Stimulated activated naive B cell treated with anti-CD40 and anti-IgM and Interleukin-4, amounts not matched to agents 10 μg/mL and 1 μg/mL and 100 μg/mL, for 72 hours (primary cell): ENCODE measurements around the gene MGMT.

Source experiments
- ATAC-seq, 2 donors: fragments of 150-1000 bp; cut with Tn5 transposase; replicated peaks; 2 replicates each; pipeline ENCODE4 v1.10.0; 2021; ENCODE audit warnings: moderate library complexity in 1 of 2
- DNase-seq: peaks from one replicate; pipeline ENCODE4 v3.0.0; 2021
- H3K27ac Mint-ChIP-seq: one replicate; pipeline ENCODE4 v1.8.0; 2022; ENCODE audit warnings: mild to moderate bottlenecking, mixed read lengths
- H3K27me3 Mint-ChIP-seq, 2 donors: one replicate each; pipeline ENCODE4 v1.8.0; 2022; ENCODE audit warnings: mixed read lengths in 2 of 2
- H3K36me3 Mint-ChIP-seq, 2 donors: one replicate each; pipeline ENCODE4 v1.8.0; 2022; ENCODE audit warnings: mixed read lengths in 2 of 2, mild to moderate bottlenecking in 1 of 2
- H3K4me1 Mint-ChIP-seq, 2 donors: one replicate each; pipeline ENCODE4 v1.8.0; 2022; ENCODE audit warnings: mixed read lengths in 2 of 2, mild to moderate bottlenecking in 1 of 2
- H3K4me3 Mint-ChIP-seq, 2 donors: one replicate each; pipeline ENCODE4 v1.8.0; 2022; ENCODE audit warnings: mild to moderate bottlenecking in 2 of 2, mixed read lengths in 2 of 2, moderate library complexity in 1 of 2
- H3K9me3 Mint-ChIP-seq, 2 donors: one replicate each; pipeline ENCODE4 v1.8.0; 2022; ENCODE audit warnings: mixed read lengths in 2 of 2, mild to moderate bottlenecking in 1 of 2

The MGMT gene

DNA sequence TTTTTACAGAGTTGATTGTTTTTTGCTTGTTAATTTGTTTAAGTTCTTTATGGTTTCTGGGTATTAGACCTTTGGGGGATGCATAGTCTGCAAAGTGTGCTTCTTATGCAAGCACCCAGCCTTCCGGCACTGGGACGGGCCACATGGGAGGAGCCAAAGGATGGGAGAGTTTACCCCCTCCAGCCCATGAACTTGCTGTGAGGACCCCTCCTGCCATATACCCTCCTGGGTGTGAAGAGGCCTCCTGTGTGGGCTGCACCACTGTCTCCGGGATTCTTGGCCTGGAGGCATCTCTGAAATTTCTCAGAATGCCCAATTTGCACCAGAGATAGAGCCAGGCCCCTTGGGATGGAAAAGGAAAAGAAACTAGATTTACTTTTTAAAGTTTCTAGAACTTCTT is 150.7 kb downstream of the MGMT start:
- no peaks in the 10 kb centered on the region for H3K27me3 Mint-ChIP-seq
- ATAC-seq, result no peak
- no peak for DNase-seq
- H3K36me3 Mint-ChIP-seq, result peaks cover 19 to 34% of the 10 kb centered on the region in 2 donors
- H3K9me3 Mint-ChIP-seq, result peaks cover 4 to 8% of the 10 kb centered on the region in 2 donors
- H3K4me1 Mint-ChIP-seq, result peaks cover 7 to 9% of the 10 kb centered on the region in 2 donors
- no peak overlapping the region for H3K27ac Mint-ChIP-seq
- no peak overlapping the region for H3K4me3 Mint-ChIP-seq

GRCh38 chr10:129621062-129621461 is 154.0 kb downstream of the MGMT start:
- Mint-ChIP-seq H3K36me3 (peaks cover 13 to 23% of the 10 kb centered on the region in 2 donors), H3K9me3 (peaks cover 4 to 8% of the 10 kb centered on the region in 2 donors), H3K4me1 (peaks cover 6 to 9% of the 10 kb centered on the region in 2 donors), H3K27me3 (no peaks in the 10 kb centered on the region), H3K27ac (no peak overlapping the region), H3K4me3 (no peak overlapping the region)
- ATAC-seq (no peak), DNase-seq (no peak)

GRCh38 chr10:129621693-129622092 is 154.7 kb downstream of the MGMT start:
- peaks cover 4 to 6% of the 10 kb centered on the region in 2 donors for H3K9me3 Mint-ChIP-seq
- DNase-seq (no peak), ATAC-seq (no peak)
- H3K4me3 Mint-ChIP-seq, result no peak overlapping the region
- H3K4me1 Mint-ChIP-seq, result peaks cover 7 to 9% of the 10 kb centered on the region in 2 donors
- H3K36me3 Mint-ChIP-seq, result peaks cover 9 to 19% of the 10 kb centered on the region in 2 donors
- no peak overlapping the region for H3K27ac Mint-ChIP-seq
- H3K27me3 Mint-ChIP-seq, result no peaks in the 10 kb centered on the region

- H3K4me3 Mint-ChIP-seq, result no peak overlapping the region
- DNase-seq, result no peak
- H3K36me3 Mint-ChIP-seq, result peaks cover 9 to 14% of the 10 kb centered on the region in 2 donors
- H3K9me3 Mint-ChIP-seq, result peaks cover 0 to 3% of the 10 kb centered on the region in 2 donors
- H3K27me3 Mint-ChIP-seq, result no peaks in the 10 kb centered on the region
- peaks cover 13 to 15% of the 10 kb centered on the region in 2 donors for H3K4me1 Mint-ChIP-seq
- no peak for ATAC-seq
- H3K27ac Mint-ChIP-seq, result peak overlapping the region; percentile 43
Observed at GRCh38 chr10:129622291-129622690, 155.2 kb downstream of the MGMT start.

GRCh38 chr10:129622736-129623135 is 155.7 kb downstream of the MGMT start:
- no peak overlapping the region for H3K4me3 Mint-ChIP-seq
- no peak for DNase-seq
- H3K36me3 Mint-ChIP-seq, result peaks cover 9 to 11% of the 10 kb centered on the region in 2 donors
- no peak for ATAC-seq
- peak overlapping the region; percentile 43 for H3K27ac Mint-ChIP-seq
- H3K27me3 Mint-ChIP-seq, result no peaks in the 10 kb centered on the region
- H3K9me3 Mint-ChIP-seq, result no peaks in the 10 kb centered on the region
- H3K4me1 Mint-ChIP-seq, result peaks cover 13 to 19% of the 10 kb centered on the region in 2 donors

- Mint-ChIP-seq H3K36me3 (peaks cover 15 to 16% of the 10 kb centered on the region in 2 donors), H3K27ac (no peak overlapping the region), H3K4me3 (no peak overlapping the region), H3K4me1 (peaks cover 13 to 21% of the 10 kb centered on the region in 2 donors), H3K9me3 (peaks cover 0 to 1% of the 10 kb centered on the region in 2 donors), H3K27me3 (no peaks in the 10 kb centered on the region)
- ATAC-seq, result no peak
- no peak for DNase-seq
Observed at GRCh38 chr10:129624526-129624925, 157.5 kb downstream of the MGMT start.

DNA sequence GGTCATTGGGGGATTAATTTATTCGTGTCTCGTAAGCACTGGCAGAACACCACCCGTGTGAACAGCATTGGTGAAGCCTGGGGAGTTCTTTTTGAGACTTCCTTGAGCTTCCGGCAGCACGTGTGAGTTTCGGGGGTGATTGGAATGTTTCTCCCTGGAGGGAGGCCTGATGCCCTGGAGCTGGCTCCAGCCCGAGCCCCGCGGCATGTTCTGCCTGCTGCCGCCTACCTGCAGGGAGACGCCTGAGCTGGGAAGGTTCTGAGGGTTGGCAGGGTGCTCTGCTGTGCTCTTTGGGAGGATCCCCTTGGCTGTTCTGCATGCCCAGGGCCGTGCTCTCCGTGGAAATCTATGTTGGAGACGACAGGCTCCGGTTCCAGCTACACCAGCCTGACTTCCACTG is 159.3 kb downstream of the MGMT start:
- H3K4me3 Mint-ChIP-seq, result no peak overlapping the region
- H3K4me1 Mint-ChIP-seq, result peaks cover 11 to 18% of the 10 kb centered on the region in 2 donors
- peaks cover 1 to 5% of the 10 kb centered on the region in 2 donors for H3K9me3 Mint-ChIP-seq
- ATAC-seq, result no peak
- no peaks in the 10 kb centered on the region for H3K27me3 Mint-ChIP-seq
- no peak for DNase-seq
- peaks cover 12 to 18% of the 10 kb centered on the region in 2 donors for H3K36me3 Mint-ChIP-seq
- H3K27ac Mint-ChIP-seq, result no peak overlapping the region

DNA sequence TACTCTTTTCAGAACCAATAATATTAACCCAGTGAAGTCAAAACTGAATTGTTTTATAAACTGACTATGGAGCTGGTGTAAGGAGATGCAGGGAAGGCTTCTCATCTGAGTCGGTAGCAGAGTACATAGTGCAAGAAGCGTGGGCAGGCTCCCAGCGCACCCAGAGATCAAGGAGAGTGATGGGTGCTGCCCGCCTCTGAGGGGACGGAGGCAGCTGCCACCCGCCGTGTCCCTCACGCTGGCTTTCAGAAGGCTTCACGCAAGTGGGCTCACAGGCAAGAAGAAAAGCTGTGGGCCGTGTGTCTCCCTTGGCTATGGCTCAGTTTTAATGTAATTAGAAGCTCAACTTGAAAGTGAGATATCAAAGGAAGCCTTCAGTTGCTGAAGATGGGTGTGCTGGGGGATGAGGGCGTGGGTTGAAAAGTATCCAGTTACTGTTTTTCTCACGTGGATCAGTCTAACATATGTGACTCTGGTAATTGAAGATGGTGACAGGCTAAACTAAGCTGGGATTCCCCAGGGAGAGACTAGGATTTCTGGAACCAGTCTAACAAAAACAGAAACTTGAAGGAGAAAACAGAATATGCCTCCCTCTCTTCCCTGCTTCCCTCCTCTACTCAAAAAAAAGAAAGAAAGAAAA is 159.9 kb downstream of the MGMT start:
- Mint-ChIP-seq H3K4me1 (peaks cover 10 to 16% of the 10 kb centered on the region in 2 donors), H3K9me3 (peaks cover 1 to 5% of the 10 kb centered on the region in 2 donors), H3K27me3 (no peaks in the 10 kb centered on the region), H3K27ac (no peak overlapping the region), H3K4me3 (peak overlapping the region in 1 of 2 donors; percentile 11), H3K36me3 (peaks cover 11 to 14% of the 10 kb centered on the region in 2 donors)
- no peak for DNase-seq
- no peak for ATAC-seq

- H3K27ac Mint-ChIP-seq, result no peak overlapping the region
- no peaks in the 10 kb centered on the region for H3K27me3 Mint-ChIP-seq
- peaks cover 10 to 16% of the 10 kb centered on the region in 2 donors for H3K4me1 Mint-ChIP-seq
- H3K36me3 Mint-ChIP-seq, result peaks cover 12 to 17% of the 10 kb centered on the region in 2 donors
- H3K9me3 Mint-ChIP-seq, result peaks cover 2 to 5% of the 10 kb centered on the region in 2 donors
- ATAC-seq (no peak), DNase-seq (no peak)
- peak overlapping the region in 1 of 2 donors; percentile 11 for H3K4me3 Mint-ChIP-seq
Observed at GRCh38 chr10:129627442-129627841, 160.4 kb downstream of the MGMT start.

- peaks cover 10 to 16% of the 10 kb centered on the region in 2 donors for H3K4me1 Mint-ChIP-seq
- no peaks in the 10 kb centered on the region for H3K27me3 Mint-ChIP-seq
- no peak for DNase-seq
- H3K4me3 Mint-ChIP-seq, result no peak overlapping the region
- no peak overlapping the region for H3K27ac Mint-ChIP-seq
- H3K9me3 Mint-ChIP-seq, result peaks cover 5% of the 10 kb centered on the region in 2 donors
- H3K36me3 Mint-ChIP-seq, result peaks cover 14 to 23% of the 10 kb centered on the region in 2 donors
- ATAC-seq, result no peak
Observed at GRCh38 chr10:129628823-129629222, 161.8 kb downstream of the MGMT start.

- Mint-ChIP-seq H3K4me1 (peaks cover 9 to 16% of the 10 kb centered on the region in 2 donors), H3K27ac (no peak overlapping the region), H3K9me3 (peaks cover 10 to 11% of the 10 kb centered on the region in 2 donors), H3K27me3 (no peaks in the 10 kb centered on the region), H3K36me3 (peaks cover 21 to 33% of the 10 kb centered on the region in 2 donors), H3K4me3 (no peak overlapping the region)
- ATAC-seq (no peak), DNase-seq (no peak)
Observed at GRCh38 chr10:129629911-129630310, 162.9 kb downstream of the MGMT start.

DNA sequence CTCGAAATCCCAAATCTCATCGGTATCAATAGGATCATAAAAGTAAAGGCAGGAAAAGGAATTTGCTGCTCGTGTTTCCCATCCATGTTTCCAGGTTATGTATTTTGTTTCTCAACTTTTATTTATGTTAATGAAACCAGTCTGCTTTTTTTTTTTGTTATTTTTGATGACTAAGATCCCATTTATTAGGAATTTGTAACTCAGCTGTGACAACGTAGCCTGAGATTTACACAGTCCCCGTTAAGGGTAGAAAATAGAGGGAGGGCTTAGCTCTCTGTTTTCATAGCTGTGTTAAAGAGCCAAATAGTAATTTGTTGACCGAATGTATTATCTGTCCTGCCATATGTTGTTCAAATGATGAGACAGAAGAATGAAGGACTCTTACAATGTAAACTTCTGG is 164.0 kb downstream of the MGMT start:
- no peak overlapping the region for H3K4me3 Mint-ChIP-seq
- H3K27me3 Mint-ChIP-seq, result no peaks in the 10 kb centered on the region
- peaks cover 26 to 38% of the 10 kb centered on the region in 2 donors for H3K36me3 Mint-ChIP-seq
- no peak overlapping the region for H3K27ac Mint-ChIP-seq
- peaks cover 9 to 16% of the 10 kb centered on the region in 2 donors for H3K4me1 Mint-ChIP-seq
- no peak for ATAC-seq
- DNase-seq, result no peak
- H3K9me3 Mint-ChIP-seq, result peaks cover 10 to 13% of the 10 kb centered on the region in 2 donors

GRCh38 chr10:129631870-129632623 is 165.0 kb downstream of the MGMT start:
- no peak overlapping the region for H3K27ac Mint-ChIP-seq
- DNase-seq (no peak), ATAC-seq (no peak)
- peaks cover 10 to 13% of the 10 kb centered on the region in 2 donors for H3K9me3 Mint-ChIP-seq
- peaks cover 5 to 8% of the 10 kb centered on the region in 2 donors for H3K4me1 Mint-ChIP-seq
- peaks cover 27 to 38% of the 10 kb centered on the region in 2 donors for H3K36me3 Mint-ChIP-seq
- no peaks in the 10 kb centered on the region for H3K27me3 Mint-ChIP-seq
- H3K4me3 Mint-ChIP-seq, result no peak overlapping the region

DNA sequence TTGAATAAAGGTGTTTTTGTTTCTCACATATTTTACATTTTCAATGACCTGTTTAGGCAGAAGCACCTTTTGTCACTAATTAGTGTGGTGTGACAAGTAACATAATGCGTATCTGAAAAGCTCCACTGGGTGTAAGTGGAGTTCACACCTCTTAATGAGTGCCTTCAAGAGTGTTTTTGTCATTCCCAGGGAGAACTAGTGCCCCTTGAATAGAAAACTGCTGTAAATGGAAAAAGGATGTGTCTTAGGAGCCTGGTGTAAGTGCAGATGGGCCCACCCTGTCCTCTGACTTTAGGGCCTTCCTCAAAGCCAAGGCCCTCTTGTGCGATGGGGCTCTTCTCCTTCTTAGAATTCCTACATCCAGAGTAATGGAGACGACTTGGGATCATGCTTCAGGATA is 170.0 kb downstream of the MGMT start:
- H3K4me3 Mint-ChIP-seq, result no peak overlapping the region
- no peak for ATAC-seq
- no peaks in the 10 kb centered on the region for H3K27me3 Mint-ChIP-seq
- no peaks in the 10 kb centered on the region for H3K4me1 Mint-ChIP-seq
- H3K27ac Mint-ChIP-seq, result no peak overlapping the region
- H3K9me3 Mint-ChIP-seq, result peaks cover 4 to 11% of the 10 kb centered on the region in 2 donors
- no peak for DNase-seq
- peaks cover 27 to 33% of the 10 kb centered on the region in 2 donors for H3K36me3 Mint-ChIP-seq

DNA sequence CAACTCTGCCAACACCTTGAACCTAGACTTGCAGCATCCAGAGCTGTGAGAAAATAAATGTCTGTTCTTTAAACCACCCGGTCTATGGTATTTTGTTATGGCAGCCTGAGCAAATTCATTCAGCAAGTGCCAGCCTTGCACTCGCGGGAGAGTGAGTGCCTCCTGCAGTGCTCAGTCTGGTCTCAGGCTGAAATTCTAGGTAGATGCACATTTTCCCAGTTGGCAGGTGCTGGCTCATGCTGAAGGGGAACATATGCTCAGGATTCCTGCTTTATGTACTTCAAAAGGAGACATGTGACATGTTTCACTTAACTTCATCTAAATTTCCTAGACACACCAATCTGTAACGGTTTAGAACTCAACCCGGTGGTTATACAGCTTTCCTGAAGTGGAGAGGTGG is 170.8 kb downstream of the MGMT start:
- Mint-ChIP-seq H3K27ac (no peak overlapping the region), H3K4me3 (no peak overlapping the region), H3K9me3 (peaks cover 4 to 9% of the 10 kb centered on the region in 2 donors), H3K4me1 (peaks cover 1 to 2% of the 10 kb centered on the region in 2 donors), H3K36me3 (peaks cover 25 to 30% of the 10 kb centered on the region in 2 donors), H3K27me3 (no peaks in the 10 kb centered on the region)
- DNase-seq (no peak), ATAC-seq (no peak)
